NCI-H2081 (cell line): Measurements from ENCODE around the gene RSPH6A.
"Not testable (repeated sequence)": the region's sequence is repeated elsewhere in the genome, so short reads cannot be mapped to it uniquely, and the experiment has no call there.

Experiments used
- DNase-seq, 2 experiments: peaks; one replicate each; lab custom pipeline; 2025; lab: John Stamatoyannopoulos, UW

The RSPH6A gene

DNA sequence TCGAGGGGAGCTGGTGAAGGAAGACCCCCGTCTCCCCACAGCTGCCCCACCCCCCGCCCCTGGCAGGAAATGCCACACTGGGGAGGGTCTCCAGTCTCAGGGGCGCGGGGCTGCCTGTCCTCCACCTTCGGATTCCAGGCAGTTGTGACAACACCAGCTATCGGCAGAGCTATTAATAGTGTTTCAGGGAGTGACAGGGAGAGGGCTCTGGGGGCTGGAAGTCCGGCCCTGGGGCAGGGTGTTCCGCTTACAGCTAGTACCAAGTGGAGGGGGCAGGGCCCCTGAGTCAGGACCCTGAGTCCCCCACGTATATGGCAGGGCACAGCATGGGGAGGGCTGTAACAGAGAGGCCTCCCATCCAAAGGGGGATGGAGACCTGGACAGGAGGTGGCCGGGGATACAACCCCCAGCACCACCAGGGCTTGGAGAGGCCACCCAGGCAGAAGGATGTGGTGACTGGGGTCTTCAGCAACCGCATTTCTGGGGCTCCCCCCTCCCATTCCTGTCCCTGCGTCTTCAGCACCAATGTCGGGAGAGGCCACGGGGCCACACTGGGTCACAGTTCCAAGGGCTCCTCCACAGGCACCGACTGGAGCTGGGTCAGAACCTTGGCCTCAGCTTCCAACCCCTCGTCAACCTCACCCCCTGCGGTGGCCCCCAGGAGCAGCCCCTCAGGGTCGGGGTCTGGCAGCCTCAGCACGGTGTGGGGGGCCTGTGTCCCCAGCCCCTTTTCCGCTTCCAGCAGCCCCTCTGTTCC is 50.0 kb downstream of the RSPH6A start:
- no peak for DNase-seq

- no peak for DNase-seq
Observed at GRCh38 chr19:45764475-45764874, 50.6 kb downstream of the RSPH6A start.

- no peak for DNase-seq
Observed at GRCh38 chr19:45763691-45764294, 51.3 kb downstream of the RSPH6A start.

DNA sequence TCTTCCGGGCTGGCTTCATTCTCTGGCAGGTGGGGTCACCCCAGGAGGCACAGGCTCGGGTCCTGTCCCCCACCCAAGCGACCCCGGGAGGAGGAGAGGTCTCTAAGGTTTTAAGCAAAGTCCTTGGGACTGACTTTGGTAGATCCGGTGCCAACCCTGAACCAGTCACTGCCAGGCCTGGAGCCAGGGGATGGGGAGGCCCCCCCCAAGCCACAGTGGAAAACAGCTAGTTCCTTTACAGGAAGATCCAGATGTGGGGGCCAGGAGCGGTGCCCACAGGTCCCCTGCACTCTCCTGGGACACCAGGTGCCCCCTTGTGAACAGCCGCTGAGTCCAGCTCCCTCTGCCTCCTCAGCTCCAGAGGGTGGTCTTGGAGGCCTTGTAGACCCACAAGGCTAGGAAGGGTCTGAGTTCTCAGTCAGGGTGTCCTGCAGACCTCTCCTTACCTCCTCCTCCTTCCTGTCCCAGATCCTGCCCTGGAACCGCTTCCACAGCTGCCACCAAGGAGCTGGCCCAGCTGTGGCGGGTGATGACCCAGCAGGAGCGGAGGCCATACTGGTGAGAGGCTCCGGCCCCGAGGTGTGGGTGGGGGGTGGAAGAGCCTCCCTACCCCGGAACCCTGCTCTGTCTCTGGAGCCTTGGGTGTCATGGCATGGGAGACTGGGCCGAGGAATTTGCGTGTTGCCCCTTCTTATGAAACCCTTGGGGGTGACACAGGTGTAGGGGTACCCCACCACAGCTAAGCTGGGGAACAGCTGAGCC is 52.1 kb downstream of the RSPH6A start:
- no peak for DNase-seq

DNA sequence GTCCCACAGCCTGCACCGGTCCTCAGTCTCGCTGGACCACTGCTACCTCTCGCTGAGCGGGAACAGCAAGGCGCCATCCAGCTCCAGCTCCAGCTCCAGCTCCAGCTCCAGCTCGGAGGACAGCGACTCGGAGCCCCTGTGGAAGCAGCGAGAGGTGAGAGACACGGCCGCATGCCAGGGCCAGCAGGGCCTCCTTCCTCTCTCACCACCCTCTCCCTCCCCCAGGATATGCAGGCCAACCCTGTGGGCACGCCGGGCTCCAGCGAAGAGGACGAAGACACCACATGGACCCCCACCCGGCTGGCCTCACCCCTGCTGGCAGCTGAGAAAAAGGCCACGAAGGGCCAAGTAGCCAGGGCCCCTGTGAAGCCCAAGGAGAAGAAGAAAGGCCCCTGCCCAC is 53.4 kb downstream of the RSPH6A start:
- no peak for DNase-seq

- no peak for DNase-seq
Observed at GRCh38 chr19:45758921-45759320, 56.2 kb downstream of the RSPH6A start.

GRCh38 chr19:45757695-45758094 is 57.4 kb downstream of the RSPH6A start:
- DNase-seq = no peak

- no peak for DNase-seq
Observed at GRCh38 chr19:45754323-45754722, 60.8 kb downstream of the RSPH6A start.

DNA sequence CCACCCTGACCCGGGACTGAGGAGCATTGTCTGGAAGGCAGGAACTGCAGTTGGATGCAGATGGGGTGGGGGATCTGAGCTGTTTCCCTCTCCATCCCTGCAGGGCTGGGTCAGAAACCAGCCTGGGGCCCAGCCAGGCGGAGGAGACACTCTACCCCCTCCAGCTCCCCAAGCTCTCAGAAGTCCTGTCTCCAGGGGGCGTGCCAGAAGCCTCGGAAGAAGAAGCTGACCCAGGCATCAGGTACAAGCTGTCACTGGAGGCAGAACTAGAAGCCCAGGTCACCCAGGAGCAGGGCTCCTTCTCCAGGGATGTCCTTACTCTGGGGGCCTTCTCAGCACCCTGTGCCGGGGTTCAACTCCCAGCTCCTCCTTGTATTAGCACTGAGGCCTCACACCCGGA is 61.6 kb downstream of the RSPH6A start:
- DNase-seq = no peak

GRCh38 chr19:45752639-45753038 is 62.5 kb downstream of the RSPH6A start:
- no peak for DNase-seq

GRCh38 chr19:45751483-45751882 is 63.6 kb downstream of the RSPH6A start:
- not testable (repeated sequence) for DNase-seq

GRCh38 chr19:45747513-45747912 is 67.6 kb downstream of the RSPH6A start:
- no peak for DNase-seq

DNA sequence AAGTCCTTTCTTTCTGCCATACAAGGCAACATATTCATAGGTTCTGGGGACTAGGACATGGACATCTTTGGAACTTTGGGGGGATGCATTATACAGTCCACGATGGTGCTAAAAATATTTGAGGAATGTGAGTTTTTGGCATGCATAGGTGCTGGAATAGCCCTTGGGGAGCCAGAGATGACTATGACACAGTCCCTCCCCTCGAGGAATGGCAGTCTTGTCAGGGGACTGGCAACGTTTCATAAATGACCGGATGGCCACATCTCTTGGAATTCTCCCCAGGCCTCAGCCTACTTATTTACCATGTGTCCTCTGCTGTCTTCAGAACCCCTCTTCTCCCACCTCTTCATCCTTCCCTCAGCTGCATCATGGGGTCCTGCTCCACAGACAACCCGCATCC is 68.2 kb downstream of the RSPH6A start:
- DNase-seq = no peak
